ENCODE results near the gene DOC2A.
A peak's percentile ranks its signal among the peaks of the same experiment; 100 is the strongest.

The DOC2A gene

DNA sequence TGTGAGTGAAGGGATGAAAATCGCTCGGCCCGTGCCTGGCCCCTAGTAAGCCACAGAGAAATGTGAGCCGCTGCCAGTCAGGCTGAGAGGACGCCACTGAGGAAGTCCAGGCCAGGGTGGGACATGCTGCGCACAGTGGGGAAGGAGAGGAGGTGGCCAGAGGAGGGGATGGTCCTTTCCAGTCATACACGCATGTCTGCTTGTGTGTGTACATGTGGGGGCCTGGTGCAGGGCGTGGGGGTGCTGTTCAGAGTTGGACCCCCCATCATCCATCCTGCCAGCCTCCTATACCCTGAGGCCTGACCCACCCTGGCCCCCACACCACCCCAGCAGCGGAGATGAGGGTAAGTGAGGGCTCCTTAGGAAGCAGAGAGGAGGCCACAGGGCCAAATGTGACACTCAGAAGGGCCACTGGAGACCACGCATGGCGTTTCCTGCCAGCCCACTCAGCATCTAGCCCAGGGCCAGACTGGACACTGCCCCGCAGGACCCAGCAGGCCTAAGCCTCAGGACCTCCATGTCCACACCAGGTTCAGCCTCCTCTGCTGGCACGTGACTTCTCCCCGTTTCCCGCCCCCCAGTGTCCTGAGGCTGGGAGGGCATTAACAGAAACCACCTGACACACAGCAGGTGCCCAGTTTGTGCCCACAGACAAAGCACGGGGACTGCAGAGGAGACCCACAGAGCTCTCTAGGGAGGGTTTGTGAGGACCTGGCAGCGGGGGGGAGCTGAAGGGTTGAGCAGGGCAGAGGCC, 7.0 kb downstream of the DOC2A start:
- no peak for DNase-seq

DNA sequence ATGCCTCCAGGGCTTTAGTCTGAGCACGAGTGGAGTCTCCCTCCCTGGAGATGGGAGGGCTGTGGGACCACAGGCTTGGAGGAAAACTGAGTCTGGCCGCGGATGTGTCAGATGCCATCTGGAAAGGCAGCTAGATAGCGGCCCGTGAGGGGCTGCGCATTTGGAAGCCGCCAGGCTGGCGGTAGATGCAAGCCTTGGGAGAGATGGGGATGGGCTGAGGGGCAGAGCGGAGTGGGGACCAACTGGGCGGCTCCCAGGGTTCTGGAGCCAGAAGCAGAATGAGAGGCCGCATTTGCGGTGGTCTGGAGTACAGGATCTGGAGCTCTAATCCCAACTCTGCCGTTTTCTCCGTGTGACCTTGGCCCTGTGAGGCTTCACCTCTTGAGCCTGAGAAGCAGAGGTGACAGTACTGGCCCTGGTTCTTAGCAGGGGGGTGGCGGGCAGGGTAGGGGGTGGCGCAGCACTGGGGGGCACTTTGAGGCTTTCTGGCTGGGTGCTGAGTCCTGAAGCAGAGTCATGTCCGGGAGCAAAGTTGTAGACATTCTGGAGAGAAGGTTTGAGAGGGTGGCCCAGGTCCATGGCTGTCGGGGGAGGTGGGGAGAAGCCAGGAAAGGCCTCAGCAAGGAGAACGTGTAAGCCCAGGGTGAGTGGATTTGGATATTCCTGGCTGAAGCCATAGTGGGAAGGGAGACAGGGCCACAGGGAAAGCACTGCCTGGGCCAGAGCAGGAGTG, 8.0 kb downstream of the DOC2A start:
- DNase-seq: no peak

DNA sequence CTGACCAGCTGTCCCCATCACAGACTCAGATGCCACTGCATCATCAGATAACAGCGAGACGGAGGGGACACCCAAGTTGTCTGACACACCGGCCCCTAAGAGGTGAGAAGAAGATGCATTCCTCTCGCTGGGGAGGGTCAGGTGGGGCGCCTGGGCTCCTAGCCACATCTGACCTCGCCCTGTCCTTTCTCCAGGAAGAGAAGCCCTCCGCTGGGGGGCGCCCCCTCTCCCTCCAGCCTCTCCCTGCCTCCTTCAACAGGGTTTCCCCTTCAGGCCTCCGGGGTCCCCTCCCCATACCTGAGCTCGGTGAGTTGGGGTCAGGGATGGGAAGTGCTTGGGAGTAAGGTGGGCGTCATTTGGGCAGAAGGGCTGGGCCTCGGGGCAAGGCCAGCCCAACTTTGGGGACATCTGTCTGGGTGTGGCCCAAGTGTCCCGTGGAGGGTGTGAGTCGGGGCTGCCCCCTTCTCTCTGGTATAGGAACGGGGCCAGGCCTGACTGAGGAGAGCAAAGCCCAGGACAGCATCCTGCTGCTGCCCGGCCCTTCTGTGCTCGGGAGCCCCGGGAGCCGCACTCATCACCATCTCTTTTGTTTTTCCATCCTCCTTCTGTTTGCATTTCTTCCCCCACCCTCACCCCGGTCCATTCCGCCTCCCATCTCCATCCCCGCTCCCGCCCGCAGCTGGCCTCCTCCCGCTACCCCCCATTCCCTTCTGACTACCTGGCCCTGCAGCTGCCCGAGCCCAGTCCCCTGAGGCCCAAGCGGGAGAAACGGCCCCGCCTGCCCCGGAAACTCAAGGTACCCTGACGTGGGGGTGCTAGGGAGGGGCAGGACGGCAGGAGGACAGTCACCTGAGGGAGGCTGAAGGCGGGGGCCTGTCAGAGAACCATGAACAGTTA, 9.8 kb downstream of the DOC2A start:
- no peak for DNase-seq

DNA sequence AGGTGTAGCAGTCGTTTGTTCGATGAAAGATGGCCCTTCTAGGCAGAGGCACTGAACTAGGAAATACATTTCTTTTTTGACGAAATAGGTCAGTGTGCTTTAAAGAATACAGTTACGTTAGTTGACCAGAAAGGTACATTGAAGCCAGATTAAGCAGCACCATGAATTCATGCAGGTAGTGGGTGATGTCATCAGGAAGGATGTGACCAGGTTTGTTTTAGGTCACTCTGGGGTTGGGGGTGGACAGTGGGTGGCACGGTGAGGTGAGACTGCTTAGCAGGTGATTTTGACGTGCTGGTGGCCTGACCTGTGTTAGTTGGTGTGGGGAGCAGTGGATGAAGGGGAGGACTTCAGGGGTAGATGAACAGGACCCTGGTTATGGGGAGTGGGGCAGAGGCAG, 11.2 kb downstream of the DOC2A start:
- DNase-seq: no peak

DNA sequence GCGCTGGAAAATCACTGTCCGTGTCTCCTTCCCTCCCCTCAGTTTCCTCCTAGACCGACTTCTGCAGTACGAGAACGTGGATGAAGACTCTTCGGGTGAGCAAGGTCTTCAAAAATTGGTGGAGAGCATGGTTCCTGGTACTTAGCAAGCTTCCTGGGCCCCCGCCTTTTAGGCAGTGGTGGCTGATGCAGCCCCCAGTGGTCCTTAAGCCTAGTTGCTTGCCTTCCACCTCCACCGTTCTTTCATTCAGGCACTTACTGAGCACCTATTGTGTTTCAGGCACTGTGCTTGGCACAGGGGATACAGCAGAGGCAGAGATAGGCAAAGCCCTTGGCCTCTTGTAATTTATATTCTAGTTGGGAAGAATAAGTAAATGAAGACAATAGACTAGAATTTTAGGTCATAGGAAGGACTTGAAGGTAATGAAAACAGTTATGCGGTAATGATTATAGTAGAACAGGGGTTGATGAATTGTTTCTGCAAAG, 14.0 kb downstream of the DOC2A start:
- no peak for DNase-seq

GRCh38 chr16:29995911-29996765, 14.7 kb downstream of the DOC2A start, which contains the start of gene INO80E:
Gene INO80E (plus strand): TSS chr16:29996241. CDS start chr16:29996311, 70 bp downstream.
- DNase-seq: peak; percentile 99

- DNase-seq: peak; percentile 91 to 92
Observed at GRCh38 chr16:29995324-29995910, 15.4 kb downstream of the DOC2A start, which contains the start of gene HIRIP3. Gene HIRIP3 (minus strand): TSS chr16:29995617. CDS start chr16:29995605, 12 bp downstream.

- DNase-seq: peak in 1 of 2 experiments; percentile 86
Observed at GRCh38 chr16:29994600-29995323, 16.1 kb downstream of the DOC2A start.

DNA sequence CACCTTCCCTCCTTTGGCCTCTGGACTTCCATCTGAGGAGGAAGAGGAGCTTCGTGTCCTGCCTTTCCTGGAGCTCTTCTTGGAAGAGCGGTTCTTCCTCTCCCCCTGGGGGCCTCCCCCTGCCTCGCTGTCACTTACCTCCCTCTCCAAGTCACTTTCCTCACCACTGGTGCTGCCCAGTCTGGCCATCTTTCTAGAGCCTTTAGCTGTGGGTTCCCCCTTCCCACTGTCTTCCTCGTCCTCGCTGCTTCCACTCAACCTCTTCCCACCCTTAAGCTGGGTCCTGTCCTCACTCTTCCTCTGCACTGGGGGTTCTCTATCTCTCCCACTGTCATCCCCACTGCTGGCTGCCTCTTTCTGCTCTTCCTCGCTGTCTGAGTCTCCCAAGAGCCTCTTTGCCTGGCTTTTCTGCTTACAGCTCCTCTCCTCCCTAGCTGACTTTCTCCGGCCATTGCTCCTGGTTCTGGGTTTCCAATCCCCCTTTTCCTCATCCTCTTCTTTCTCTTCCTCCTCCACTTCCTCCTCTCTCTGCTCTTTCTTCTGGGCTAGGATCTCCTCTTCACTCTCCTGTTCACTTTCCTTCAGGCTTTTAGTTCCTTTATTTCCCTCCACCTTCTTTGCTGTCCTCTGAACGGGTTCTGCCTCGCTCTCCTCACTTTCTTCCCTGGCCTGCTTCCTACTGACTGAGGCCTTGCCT, 16.8 kb downstream of the DOC2A start:
- DNase-seq: no peak

GRCh38 chr16:29993191-29993902, 17.5 kb downstream of the DOC2A start:
- DNase-seq: no peak

DNA sequence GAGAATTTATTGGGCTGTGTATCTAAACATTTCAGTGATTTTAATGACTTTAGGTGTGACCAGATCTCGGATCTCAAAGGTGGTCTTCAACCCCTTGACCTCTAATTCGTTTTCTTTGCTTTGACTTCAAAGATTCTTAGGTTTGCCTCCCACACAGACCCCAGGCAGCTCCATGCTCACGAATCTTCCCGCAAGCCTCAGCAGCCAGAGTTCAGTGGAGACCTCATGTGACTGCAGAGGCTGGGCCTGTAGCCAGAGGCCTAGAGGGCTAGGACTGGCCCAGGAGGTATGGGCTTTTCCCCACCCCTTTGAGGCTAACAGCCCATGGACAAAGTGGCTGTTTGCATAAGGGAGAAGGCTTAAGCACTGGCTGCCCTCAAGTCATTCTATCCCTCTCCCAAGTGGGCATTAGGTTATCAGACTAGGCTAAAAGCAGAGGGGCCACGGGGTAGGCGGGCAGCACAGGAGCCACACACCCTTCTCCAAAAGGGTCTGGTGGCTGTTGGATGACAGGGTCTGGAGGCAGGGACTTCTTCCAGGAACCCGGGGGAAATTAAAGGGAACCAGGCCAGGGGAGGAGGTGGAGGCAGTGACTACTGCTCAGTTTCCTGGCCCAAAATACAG, 18.4 kb downstream of the DOC2A start:
- DNase-seq: no peak

- no peak for DNase-seq
Observed at GRCh38 chr16:29991571-29991904, 19.3 kb downstream of the DOC2A start.

GRCh38 chr16:29990883-29991570, 19.8 kb downstream of the DOC2A start:
- no peak for DNase-seq

DNA sequence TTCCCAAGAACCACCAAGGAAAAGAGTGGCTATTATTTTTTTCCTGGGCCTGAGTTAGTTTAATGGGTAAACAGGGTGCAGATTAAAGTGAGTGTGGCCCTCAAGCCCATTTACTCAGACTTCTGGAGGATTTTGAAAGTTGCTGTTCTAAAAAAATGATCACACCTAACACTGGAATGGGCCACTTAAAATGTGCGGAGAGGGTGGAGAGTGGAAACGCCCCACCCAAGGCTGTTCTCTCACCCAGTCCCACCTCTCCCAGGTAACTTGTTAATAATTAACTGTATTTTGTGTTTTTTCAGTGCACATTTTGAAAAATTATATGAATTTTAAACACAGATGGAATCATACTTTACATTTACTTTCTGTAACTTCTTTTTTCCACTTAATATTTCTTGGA, 20.8 kb downstream of the DOC2A start:
- no peak for DNase-seq

- DNase-seq: no peak
Observed at GRCh38 chr16:29989111-29989858, 21.5 kb downstream of the DOC2A start.

GRCh38 chr16:29988346-29989075, 22.3 kb downstream of the DOC2A start:
- no peak for DNase-seq
